HFFc6 (cell line): ENCODE results near the gene ST3GAL3. TPM values are rescaled to one million over a fixed set of nuclear protein-coding genes. Genes with fewer than 3 reads are reported as not detected.

ENCODE experiments used
- DNase-seq: peaks from one replicate; pipeline ENCODE4 v3.0.0-alpha.2; 2018
- H3K27ac Mint-ChIP-seq: 2 replicates; pipeline ENCODE4 v1.8.0; 2020; ENCODE audit warnings: mild to moderate bottlenecking, mixed read lengths
- H3K27me3 Mint-ChIP-seq: 2 replicates; pipeline ENCODE4 v1.8.0; 2021; ENCODE audit warnings: mild to moderate bottlenecking, moderate library complexity, mixed read lengths; ENCODE audit not compliant: insufficient read depth
- H3K36me3 Mint-ChIP-seq: 2 replicates; pipeline ENCODE4 v1.8.0; 2021; ENCODE audit warnings: low read depth, mixed read lengths
- H3K4me1 Mint-ChIP-seq: 2 replicates; pipeline ENCODE4 v1.8.0; 2020; ENCODE audit warnings: low read depth, mixed read lengths
- H3K4me3 Mint-ChIP-seq: 2 replicates; pipeline ENCODE4 v1.8.0; 2020; ENCODE audit warnings: mild to moderate bottlenecking, moderate library complexity, mixed read lengths
- H3K9me3 Mint-ChIP-seq: 2 replicates; pipeline ENCODE4 v1.8.0; 2020; ENCODE audit warnings: mild to moderate bottlenecking, mixed read lengths
- CTCF ChIP-seq: fragments of 200-600 bp; sonication (generic); IDR thresholded peaks from 2 replicates; pipeline ENCODE4 v1.5.0; 2021; ENCODE audit warnings: antibody characterized with exemption, mild to moderate bottlenecking
- total RNA-seq, 6 experiments: library from RNA; stranded (reverse); fragmentation: NEBNext Ultra II Directional; extraction: Animal tissue kit (Norgen Biotek cat#: 25700); gene quantifications; 2 replicates in 1 of 6; 3 replicates in 5 of 6; pipeline ENCODE4 v1.2.3, GENCODE V29; 2021

ST3GAL3 gene
- total RNA-seq, 6 experiments from 2014 or later, result 15.2 to 22.3 (median 18.0) TPM

GRCh38 chr1:43703836-43704235 lies 3.5 kb upstream of the ST3GAL3 start:
- Mint-ChIP-seq H3K27me3 (peaks cover 3% of the 10 kb centered on the region; the same call in 1 of the 2 replicates), H3K36me3 (peaks cover 27% of the 10 kb centered on the region), H3K9me3 (no peaks in the 10 kb centered on the region), H3K4me3 (no peak overlapping the region), H3K27ac (0 out of 2 replicates have a peak overlapping the region, but pooled peaks have one; percentile 34), H3K4me1 (peaks cover 43% of the 10 kb centered on the region)
- TF ChIP-seq CTCF, result no peak
- no peak for DNase-seq

- H3K36me3 Mint-ChIP-seq, result peaks cover 32% of the 10 kb centered on the region
- TF ChIP-seq CTCF, result peak; percentile 59
- peaks cover 49% of the 10 kb centered on the region for H3K4me1 Mint-ChIP-seq
- no peak for DNase-seq
- H3K27ac Mint-ChIP-seq, result no peak overlapping the region; the same call in 1 of the 2 replicates
- peaks cover 3% of the 10 kb centered on the region; the same call in 1 of the 2 replicates for H3K27me3 Mint-ChIP-seq
- H3K9me3 Mint-ChIP-seq, result no peaks in the 10 kb centered on the region
- no peak overlapping the region for H3K4me3 Mint-ChIP-seq
These were observed 2.5 kb upstream of the ST3GAL3 start for GRCh38 chr1:43704838-43705237.

GRCh38 chr1:43705334-43705733 lies 2.0 kb upstream of the ST3GAL3 start:
- no peak for TF ChIP-seq CTCF
- peak overlapping the region; percentile 75; the same call in 1 of the 2 replicates for H3K27ac Mint-ChIP-seq
- peaks cover 37% of the 10 kb centered on the region for H3K36me3 Mint-ChIP-seq
- no peak for DNase-seq
- peaks cover 54% of the 10 kb centered on the region for H3K4me1 Mint-ChIP-seq
- no peaks in the 10 kb centered on the region for H3K9me3 Mint-ChIP-seq
- peaks cover 4% of the 10 kb centered on the region for H3K27me3 Mint-ChIP-seq
- H3K4me3 Mint-ChIP-seq, result no peak overlapping the region

GRCh38 chr1:43705982-43706597 lies 1.2 kb upstream of the ST3GAL3 start:
- Mint-ChIP-seq H3K27me3 (peaks cover 4% of the 10 kb centered on the region), H3K4me1 (peaks cover 62% of the 10 kb centered on the region), H3K9me3 (no peaks in the 10 kb centered on the region), H3K4me3 (peak overlapping the region; percentile 93), H3K36me3 (peaks cover 41% of the 10 kb centered on the region), H3K27ac (peak overlapping the region; percentile 75)
- no peak for TF ChIP-seq CTCF
- DNase-seq, result no peak

- Mint-ChIP-seq H3K27ac (peak overlapping the region; percentile 75), H3K4me3 (peak overlapping the region; percentile 93), H3K4me1 (peaks cover 68% of the 10 kb centered on the region), H3K36me3 (peaks cover 41% of the 10 kb centered on the region), H3K9me3 (no peaks in the 10 kb centered on the region), H3K27me3 (peaks cover 4% of the 10 kb centered on the region)
- no peak for TF ChIP-seq CTCF
- no peak for DNase-seq
These were observed 642 bp upstream of the ST3GAL3 start for GRCh38 chr1:43706598-43707189.
